Stimulated activated CD4-positive, alpha-beta T cell treated with anti-CD3 and anti-CD28 coated beads, Interleukin-1b, Interleukin-23, amount 100 ng/mL, for 48 hours (primary cell): Measurements from ENCODE around the gene PEX16.
"Not testable (repeated sequence)": the region's sequence is repeated elsewhere in the genome, so short reads cannot be mapped to it uniquely, and the experiment has no call there.

Experiments
- DNase-seq: peaks from one replicate; pipeline ENCODE4 v3.0.0-alpha.2; 2020

The PEX16 gene

GRCh38 chr11:45917286-45917622, 423 bp downstream of the PEX16 start:
- peak; percentile 27 for DNase-seq

- no peak for DNase-seq
Observed at GRCh38 chr11:45915446-45915845, 2.2 kb downstream of the PEX16 start.

GRCh38 chr11:45913942-45914635, 3.6 kb downstream of the PEX16 start:
- no peak for DNase-seq

GRCh38 chr11:45913514-45913913, 4.2 kb downstream of the PEX16 start:
- DNase-seq: no peak

GRCh38 chr11:45910623-45911022, 7.1 kb downstream of the PEX16 start:
- no peak for DNase-seq

GRCh38 chr11:45909594-45910475, 7.8 kb downstream of the PEX16 start:
- no peak for DNase-seq

GRCh38 chr11:45907911-45908370, 9.7 kb downstream of the PEX16 start:
- no peak for DNase-seq

- DNase-seq: no peak
Observed at GRCh38 chr11:45906965-45907611, 10.6 kb downstream of the PEX16 start, which contains the start of gene FREY1. Gene FREY1, minus strand, starts transcription at chr11:45907271. Its CDS starts 26 bp downstream, at chr11:45907245.

GRCh38 chr11:45906096-45906682, 11.5 kb downstream of the PEX16 start:
- no peak for DNase-seq

- not testable (repeated sequence) for DNase-seq
Observed at GRCh38 chr11:45905576-45905975, 12.1 kb downstream of the PEX16 start.

- no peak for DNase-seq
Observed at GRCh38 chr11:45905095-45905494, 12.6 kb downstream of the PEX16 start.

GRCh38 chr11:45904309-45904915, 13.3 kb downstream of the PEX16 start:
- DNase-seq: no peak

GRCh38 chr11:45902452-45903380, 15.0 kb downstream of the PEX16 start:
- no peak for DNase-seq

GRCh38 chr11:45901626-45902025, 16.1 kb downstream of the PEX16 start:
- no peak for DNase-seq

GRCh38 chr11:45900916-45901617, 16.6 kb downstream of the PEX16 start:
- DNase-seq: no peak

GRCh38 chr11:45900175-45900800, 17.4 kb downstream of the PEX16 start:
- DNase-seq: not testable (repeated sequence)

- DNase-seq: peak; percentile 64
Observed at GRCh38 chr11:45899448-45900174, 18.1 kb downstream of the PEX16 start.

- no peak for DNase-seq
Observed at GRCh38 chr11:45899086-45899447, 18.6 kb downstream of the PEX16 start.

- no peak for DNase-seq
Observed at GRCh38 chr11:45897556-45897955, 20.1 kb downstream of the PEX16 start.
